Ishikawa (cell line): ENCODE data around the gene STAG3.

Experiments used
- CEBPB ChIP-seq: IDR thresholded peaks from 2 replicates; pipeline ENCODE4 v1.6.1; 2012
- CREB1 ChIP-seq: IDR thresholded peaks from 2 replicates; pipeline ENCODE4 v1.6.1; 2012; ENCODE audit warnings: low read depth
- EGR1 ChIP-seq: IDR thresholded peaks from 2 replicates; pipeline ENCODE4 v1.6.1; 2012
- EP300 ChIP-seq: IDR thresholded peaks from 2 replicates; pipeline ENCODE4 v1.6.1; 2012; ENCODE audit warnings: borderline replicate concordance
- FOXM1 ChIP-seq: IDR thresholded peaks from 2 replicates; pipeline ENCODE4 v1.6.1; 2012; ENCODE audit warnings: low read depth, borderline replicate concordance
- NFIC ChIP-seq: IDR thresholded peaks from 2 replicates; pipeline ENCODE4 v1.6.1; 2012
- TAF1 ChIP-seq: IDR thresholded peaks from 2 replicates; pipeline ENCODE4 v1.6.1; 2012; ENCODE audit warnings: low read depth, mild to moderate bottlenecking
- ZBTB7A ChIP-seq: IDR thresholded peaks from 2 replicates; pipeline ENCODE4 v1.6.1; 2012; ENCODE audit warnings: low read depth

DNA sequence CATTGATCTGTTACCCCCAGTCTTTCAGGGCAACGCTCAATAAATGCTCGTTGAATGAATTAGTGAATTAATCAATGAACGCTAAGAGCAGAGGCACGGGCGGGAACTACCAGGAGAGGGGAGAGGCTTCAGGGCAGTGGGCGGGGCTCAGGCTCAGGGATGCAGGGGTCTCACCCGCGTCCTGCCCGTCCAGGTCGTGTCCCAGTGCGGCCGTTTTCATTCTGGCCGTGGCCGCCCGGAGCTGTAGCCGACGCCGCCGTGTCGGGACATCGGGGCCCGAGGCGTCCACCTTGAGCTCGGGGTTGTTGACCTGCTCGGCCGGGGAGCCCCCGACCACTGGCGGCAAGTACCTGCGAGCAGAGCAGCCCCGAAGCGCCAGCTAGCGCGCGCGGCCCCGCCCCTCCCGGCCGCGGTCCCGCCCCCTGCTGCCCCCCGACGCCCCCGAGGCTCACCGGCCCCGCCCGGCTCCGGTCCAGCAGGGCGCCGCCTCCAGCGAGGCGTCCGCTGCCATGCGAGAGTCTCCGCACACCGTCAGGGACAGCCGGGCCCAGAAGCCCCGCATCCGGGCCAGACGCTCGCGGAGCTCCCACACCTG, 6.5 kb upstream of the STAG3 start:
- TF ChIP-seq NFIC (no peak), TAF1 (no peak), FOXM1 (no peak), CREB1 (no peak), EP300 (no peak), EGR1 (no peak), ZBTB7A (peak; percentile 63; the same call in 1 of the 2 replicates), CEBPB (no peak)
